Measurements from ENCODE around the gene CLIP2.
A peak's percentile ranks its signal among the peaks of the same experiment; 100 is the strongest.

GRCh38 chr7:74290981-74291441, 1.8 kb downstream of the CLIP2 start:
- TF ChIP-seq POLR2A (IDR thresholded peaks at IDR 0.05) (peak in 1 of 2 donors; percentile 53), CTCF (IDR thresholded peaks at IDR 0.05) (no peak)

Measured in Peyer's patch (tissue), 4 donors.